ENCODE measurements around the gene PRKAA2. TPM values are rescaled to one million over a fixed set of nuclear protein-coding genes. Genes with fewer than 3 reads are reported as not detected.

The PRKAA2 gene
- polyA plus RNA-seq, 5 donors = 3.3 to 5.4 (median 4.1) TPM

DNA sequence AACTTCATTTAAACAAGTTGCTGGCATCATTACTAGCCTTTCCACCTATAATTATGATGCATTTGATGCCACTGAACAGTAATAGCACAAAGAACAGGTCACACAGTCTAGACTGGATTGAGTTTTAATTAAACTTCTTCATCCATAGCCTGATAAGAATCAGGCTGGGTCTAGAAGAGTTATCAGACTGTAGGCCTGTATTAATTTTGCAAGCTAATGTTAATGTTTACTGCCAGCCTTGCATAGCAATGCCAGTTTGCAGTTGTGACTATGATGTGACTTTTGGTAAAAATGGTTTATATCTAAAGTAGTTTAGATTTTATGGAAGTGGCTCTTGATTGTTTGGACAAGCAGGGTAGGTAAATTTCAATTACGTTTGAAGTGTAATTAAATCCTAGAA is 68.0 kb downstream of the PRKAA2 start:
- DNase-seq = no peak

DNA sequence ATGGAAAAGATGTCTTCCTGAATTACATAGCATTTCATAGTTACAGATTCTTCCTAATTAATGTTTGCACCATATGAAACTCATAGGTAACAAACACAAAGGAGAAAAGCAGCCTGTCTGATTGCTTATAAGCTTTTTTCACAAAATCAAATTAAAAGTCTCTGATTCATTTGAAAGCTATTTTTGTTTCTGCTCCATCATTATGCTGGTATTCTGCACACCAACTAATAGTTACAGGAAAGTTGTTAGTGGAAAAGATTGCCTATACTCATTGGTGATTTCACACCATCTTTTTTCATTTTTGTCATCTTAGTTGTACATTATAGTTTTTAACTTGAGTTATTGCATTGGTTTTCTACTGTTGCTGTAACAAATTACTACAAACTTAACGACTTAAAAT is 70.0 kb downstream of the PRKAA2 start:
- no peak for DNase-seq

DNA sequence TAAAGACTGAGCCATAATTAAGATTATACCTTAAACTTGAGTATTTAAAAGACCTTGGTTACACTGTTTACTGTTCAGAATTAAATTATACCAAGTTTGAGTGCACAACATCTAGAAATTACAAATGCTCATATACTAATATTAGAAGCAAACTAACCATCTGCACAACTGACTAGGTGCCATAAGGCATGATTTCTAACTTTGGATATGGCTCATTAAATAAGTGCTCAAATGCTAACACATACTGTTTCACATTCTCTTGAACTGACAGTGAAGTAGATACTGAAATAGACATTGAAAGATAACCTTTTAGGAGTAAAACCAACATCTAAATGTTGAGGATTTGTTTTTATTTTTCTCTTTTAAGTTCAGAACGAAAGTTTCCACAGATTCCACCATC is 74.1 kb downstream of the PRKAA2 start:
- DNase-seq = no peak

DNA sequence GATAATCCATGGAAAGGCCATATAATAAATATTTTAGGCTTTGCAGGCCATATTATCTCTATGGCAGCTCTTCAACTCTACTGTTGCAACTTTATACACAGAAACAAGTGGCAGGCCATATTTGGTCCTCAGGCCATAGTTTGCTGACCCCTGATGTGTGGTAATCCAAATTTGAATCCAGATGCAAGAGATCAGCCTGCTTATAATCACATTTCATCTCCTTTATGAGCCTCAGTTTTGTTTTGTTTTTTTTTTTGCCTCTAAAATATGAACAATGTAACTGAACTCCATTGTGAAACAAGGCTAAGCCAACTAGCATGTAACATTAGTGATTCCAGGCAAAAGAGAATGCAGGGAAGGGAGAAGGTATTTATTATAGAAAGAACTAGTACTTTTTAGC is 81.6 kb downstream of the PRKAA2 start:
- DNase-seq = peak; percentile 61 to 66

DNA sequence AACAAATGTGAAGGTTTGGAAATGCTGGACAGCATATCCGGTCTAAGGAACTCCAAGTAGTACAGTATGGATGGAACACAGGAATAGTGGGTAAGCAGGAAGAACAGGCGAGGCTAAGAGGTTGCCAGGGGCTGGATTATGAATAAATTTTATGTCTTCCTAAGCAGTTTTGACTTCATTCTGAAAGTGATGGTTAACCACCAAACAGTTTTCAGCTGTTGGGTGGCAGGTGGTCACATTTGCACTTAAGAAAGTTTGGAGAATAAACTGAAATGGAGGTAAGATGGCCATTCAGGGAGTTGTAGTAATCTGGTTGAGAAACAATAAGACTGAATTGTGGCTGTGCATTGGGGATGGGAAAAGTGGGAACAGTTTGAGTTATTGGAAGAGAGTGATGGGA is 83.8 kb downstream of the PRKAA2 start:
- no peak for DNase-seq

DNA sequence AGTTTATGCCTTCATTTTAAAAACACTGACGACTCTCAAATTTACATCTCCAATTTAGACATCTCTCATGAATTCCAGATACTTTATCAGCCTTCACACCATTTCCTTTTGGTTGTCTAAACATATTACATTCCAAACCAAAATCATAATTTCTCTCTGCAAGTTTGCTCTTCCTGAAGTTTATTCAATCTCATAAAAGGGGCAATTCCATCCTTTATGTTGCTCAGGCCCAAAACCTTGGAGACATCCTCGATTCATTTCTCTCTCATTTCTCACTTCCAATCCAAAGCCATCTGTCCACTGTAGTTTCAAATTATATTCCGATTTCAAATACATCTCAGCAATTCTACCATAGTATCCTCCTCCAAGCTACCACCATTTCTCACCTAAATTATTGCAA is 100.1 kb downstream of the PRKAA2 start:
- no peak for DNase-seq

DNA sequence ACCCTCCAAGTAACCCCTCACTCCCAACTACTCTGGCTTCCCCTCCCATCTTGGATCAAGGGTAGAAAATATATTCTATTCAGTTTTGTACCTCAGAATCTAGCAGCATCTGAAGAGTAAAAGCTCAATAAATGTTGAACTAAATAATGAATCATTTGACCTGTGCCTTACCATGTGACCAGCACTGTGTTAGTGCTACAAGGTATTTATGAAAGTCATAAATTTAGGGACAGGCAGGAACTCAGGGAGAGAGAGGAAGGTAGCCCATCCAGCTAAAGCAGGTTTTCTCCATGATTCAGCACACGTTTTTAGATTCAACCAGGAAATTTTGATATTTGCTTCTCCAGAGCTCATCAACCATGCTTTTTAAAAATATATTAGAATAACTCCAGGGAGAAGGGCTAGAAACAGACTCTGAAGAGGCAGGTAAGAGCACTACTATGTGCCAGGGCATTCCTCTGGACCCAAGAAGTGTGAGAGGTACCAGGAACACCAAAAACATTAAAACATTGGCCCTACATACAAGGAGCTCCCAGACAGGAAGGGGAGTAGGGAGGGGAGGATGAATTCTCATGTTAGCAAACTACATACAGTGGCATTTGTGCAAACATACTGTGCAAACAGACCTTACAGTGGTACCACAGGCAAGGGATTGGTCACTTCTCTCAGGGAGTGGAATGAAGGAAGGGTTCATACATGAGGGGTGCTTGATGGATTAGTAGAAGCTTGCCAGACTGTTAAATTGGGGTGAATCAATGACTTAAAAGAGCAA is 109.8 kb downstream of the PRKAA2 start:
- DNase-seq = no peak

DNA sequence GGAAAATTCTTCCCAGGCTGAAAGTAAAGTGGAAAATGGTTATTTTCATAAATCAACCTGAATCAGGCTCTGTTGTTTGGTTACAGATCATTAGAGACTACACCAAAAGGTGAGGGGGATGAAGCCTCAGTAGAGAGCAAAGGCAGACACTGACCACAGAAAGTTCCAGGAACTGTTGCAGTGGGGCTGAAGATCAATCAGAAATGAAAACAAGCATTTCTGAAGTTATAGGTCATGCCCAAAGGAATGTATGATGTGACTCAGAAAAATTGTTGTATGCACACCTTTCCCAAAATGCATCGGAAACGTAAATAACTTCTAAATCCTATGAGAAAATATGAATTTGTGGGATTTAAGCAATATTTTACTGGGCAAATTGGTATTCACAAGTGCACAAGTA is 110.8 kb downstream of the PRKAA2 start:
- no peak for DNase-seq

DNA sequence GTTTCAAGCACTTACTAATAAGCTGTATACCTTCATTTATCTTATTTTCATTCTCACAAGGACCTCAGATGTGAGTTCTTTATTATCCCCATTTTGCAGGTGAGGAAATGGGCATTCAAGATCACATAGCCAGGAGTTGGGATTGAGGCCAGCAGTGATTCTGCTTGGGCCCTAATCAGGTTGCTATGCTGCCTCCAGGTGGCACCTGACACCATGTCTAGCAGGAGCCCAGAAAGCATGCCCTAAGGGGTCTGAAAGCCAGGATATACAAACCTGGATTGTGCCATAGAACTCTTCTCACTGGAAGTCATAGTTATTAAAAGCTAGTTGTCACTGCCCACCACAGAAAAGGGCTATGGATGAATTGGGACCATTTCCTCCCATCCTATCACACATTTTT is 113.0 kb downstream of the PRKAA2 start:
- no peak for DNase-seq

DNA sequence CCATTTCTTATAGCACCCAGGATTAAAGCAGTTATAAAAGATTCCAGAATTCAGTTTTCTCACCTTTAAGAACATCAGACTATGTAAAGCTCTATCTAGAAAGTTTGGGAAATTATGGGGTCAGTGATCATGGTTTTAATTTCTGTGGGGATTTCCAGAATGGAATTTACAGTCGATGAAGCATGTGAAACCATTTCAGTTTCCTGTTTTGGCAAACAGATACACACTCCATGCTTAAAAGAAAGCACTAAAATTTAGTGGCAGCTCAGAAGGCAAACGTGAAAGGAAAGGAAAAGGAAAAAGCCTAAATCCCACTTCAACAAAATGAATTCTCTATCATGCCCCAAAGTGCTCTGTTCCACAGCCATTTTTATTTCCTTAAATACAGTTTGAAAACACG is 113.7 kb downstream of the PRKAA2 start:
- no peak for DNase-seq

Other genes with a start within 250 kb of the PRKAA2 start
- 100 to 1,000 TPM; 112 to 129 (median 120) TPM for gene PLPP3, start 65.8 kb upstream of the PRKAA2 start, polyA plus RNA-seq (ENCODE audit: insufficient read depth in 1 of 5, insufficient read length in 5 of 5, low replicate concordance in 1 of 5)
- 1 to 10 TPM in 1 of 5 donors, under 1 TPM in 4; 0.16 to 1.6 (median 0.32) TPM for gene FYB2, start 174.1 kb downstream of the PRKAA2 start, polyA plus RNA-seq (ENCODE audit: insufficient read depth in 1 of 5, insufficient read length in 5 of 5, low replicate concordance in 1 of 5)
- gene C8A, start 209.5 kb downstream of the PRKAA2 start, polyA plus RNA-seq (ENCODE audit: insufficient read depth in 1 of 5, insufficient read length in 5 of 5, low replicate concordance in 1 of 5) = under 1 TPM in 1 of 5 donors, not detected in 4; 0.44 TPM